Measurements from ENCODE around the gene MASP1.

DNA sequence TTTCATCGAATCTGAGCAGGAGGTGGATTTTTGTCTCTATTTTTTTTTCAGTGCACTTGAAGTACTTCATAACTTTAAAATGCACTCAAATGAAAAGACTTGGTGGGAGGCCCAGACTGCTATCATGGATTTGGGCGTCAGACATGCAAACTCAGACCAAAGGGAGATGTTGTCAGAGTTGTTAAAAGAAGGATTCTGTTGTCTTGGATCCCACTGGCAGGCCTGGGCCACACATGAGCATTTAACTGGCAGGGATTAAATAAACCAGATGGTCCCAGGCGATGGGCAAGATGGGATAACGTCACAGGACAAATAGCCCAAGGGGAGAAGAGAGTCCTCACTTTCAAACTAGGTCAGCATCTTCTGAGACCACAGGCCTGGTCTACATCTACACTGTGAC lies 78.8 kb downstream of the MASP1 start:
- TF ChIP-seq, protein P1, sequence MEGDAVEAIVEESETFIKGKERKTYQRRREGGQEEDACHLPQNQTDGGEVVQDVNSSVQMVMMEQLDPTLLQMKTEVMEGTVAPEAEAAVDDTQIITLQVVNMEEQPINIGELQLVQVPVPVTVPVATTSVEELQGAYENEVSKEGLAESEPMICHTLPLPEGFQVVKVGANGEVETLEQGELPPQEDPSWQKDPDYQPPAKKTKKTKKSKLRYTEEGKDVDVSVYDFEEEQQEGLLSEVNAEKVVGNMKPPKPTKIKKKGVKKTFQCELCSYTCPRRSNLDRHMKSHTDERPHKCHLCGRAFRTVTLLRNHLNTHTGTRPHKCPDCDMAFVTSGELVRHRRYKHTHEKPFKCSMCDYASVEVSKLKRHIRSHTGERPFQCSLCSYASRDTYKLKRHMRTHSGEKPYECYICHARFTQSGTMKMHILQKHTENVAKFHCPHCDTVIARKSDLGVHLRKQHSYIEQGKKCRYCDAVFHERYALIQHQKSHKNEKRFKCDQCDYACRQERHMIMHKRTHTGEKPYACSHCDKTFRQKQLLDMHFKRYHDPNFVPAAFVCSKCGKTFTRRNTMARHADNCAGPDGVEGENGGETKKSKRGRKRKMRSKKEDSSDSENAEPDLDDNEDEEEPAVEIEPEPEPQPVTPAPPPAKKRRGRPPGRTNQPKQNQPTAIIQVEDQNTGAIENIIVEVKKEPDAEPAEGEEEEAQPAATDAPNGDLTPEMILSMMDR (conservative IDR thresholded peaks at IDR 0.05 in 1 of 2, IDR thresholded peaks at IDR 0.05 in 1 of 2; ENCODE audit: extremely low read depth in 1 of 2, insufficient read depth in 1 of 2, low read depth in 1 of 2, low read length in 2 of 2), result no peak
- no peak for TF ChIP-seq EZH2 (IDR thresholded peaks at IDR 0.05; ENCODE audit: borderline replicate concordance, low read length)

Measured in mammary epithelial cell (primary cell).